Spleen (tissue), 11 donors: ENCODE measurements around the gene TLCD5. TPM values are rescaled to one million over a fixed set of nuclear protein-coding genes. Genes with fewer than 3 reads are reported as not detected.

ENCODE experiments used
- DNase-seq: peaks from one replicate; pipeline ENCODE4 v3.0.0-alpha.2; 2020
- H3K27ac ChIP-seq, 8 donors: fragments of 200-600 bp; sonication (generic) in 7 of 8; 1 replicate in 4 of 8; 2 replicates in 4 of 8; pipeline versions ENCODE4 v1.5.0 to v1.8.0; 2016 to 2021; ENCODE audit warnings: inconsistent platforms in 4 of 8, mild to moderate bottlenecking in 4 of 8, moderate library complexity in 1 of 8
- H3K27me3 ChIP-seq, 7 donors: fragments of 200-600 bp; sonication (generic) in 6 of 7; replicated peaks in 1 of 7; 1 replicate in 4 of 7; 2 replicates in 3 of 7; pipeline versions ENCODE4 v1.5.0 to v1.8.0; 2016 to 2021; ENCODE audit warnings: inconsistent platforms in 3 of 7, mild to moderate bottlenecking in 1 of 7
- H3K36me3 ChIP-seq, 6 donors: fragments of 200-600 bp; sonication (generic) in 5 of 6; 1 replicate in 4 of 6; 2 replicates in 2 of 6; pipeline versions ENCODE4 v1.5.0 to v1.8.0; 2016 to 2021; ENCODE audit warnings: inconsistent platforms in 2 of 6
- H3K4me1 ChIP-seq, 6 donors: fragments of 200-600 bp; sonication (generic) in 5 of 6; 1 replicate in 3 of 6; 2 replicates in 3 of 6; pipeline versions ENCODE4 v1.5.0 to v1.8.0; 2016 to 2021; ENCODE audit warnings: inconsistent platforms in 3 of 6
- H3K4me3 ChIP-seq, 8 donors: fragments of 200-600 bp; sonication (generic) in 7 of 8; 1 replicate in 4 of 8; 2 replicates in 4 of 8; pipeline versions ENCODE4 v1.5.0 to v1.8.0; 2016 to 2021; ENCODE audit warnings: inconsistent platforms in 4 of 8, mild to moderate bottlenecking in 4 of 8, moderate library complexity in 2 of 8
- H3K9me3 ChIP-seq, 8 donors: fragments of 200-600 bp; sonication (generic) in 7 of 8; 1 replicate in 4 of 8; 2 replicates in 4 of 8; pipeline versions ENCODE4 v1.5.0 to v1.8.0; 2016 to 2021; ENCODE audit warnings: inconsistent platforms in 4 of 8
- CTCF ChIP-seq, 11 experiments: fragments of 200-600 bp in 7 of 11; fragments of 450-650 bp in 4 of 11; sonication (generic) in 4 of 11; IDR thresholded peaks in 8 of 11; conservative IDR thresholded peaks in 3 of 11; 1 replicate in 7 of 11; 2 replicates in 4 of 11; pipeline versions ENCODE4 v1.4.0 to v1.8.0; 2016 to 2021; ENCODE audit warnings: antibody characterized with exemption in 11 of 11, inconsistent platforms in 4 of 11, mild to moderate bottlenecking in 1 of 11
- POLR2A ChIP-seq, 3 donors: fragments of 450-650 bp; IDR thresholded peaks; one replicate each; pipeline ENCODE4 v1.5.1; 2017; ENCODE audit warnings: antibody characterized with exemption in 3 of 3, mild to moderate bottlenecking in 1 of 3
- POLR2AphosphoS5 ChIP-seq, 3 donors: sonication (generic); formaldehyde crosslinking; IDR thresholded peaks; one replicate each; pipeline ENCODE4 v1.5.1; 2017; ENCODE audit warnings: antibody characterized with exemption in 3 of 3
- WGBS, 5 donors: extraction: QIAGEN DNeasy Blood & Tissue Kit in 3 of 5; methylation state at CpG; one replicate each; pipeline versions ENCODE4 v1.1.5 to v1.1.7; 2013 to 2018; 5-methylcytosine and 5-hydroxymethylcytosine counted together
- intact Hi-C: fragments of 100-400 bp; cut with DNase I; formaldehyde crosslinking; loops from one replicate; pipeline ENCODE4 v1.15.0; 2023; ENCODE audit warnings: low total_unique reads
- polyA plus RNA-seq, 3 donors: library from polyadenylated mRNA; stranded (reverse); fragments of 200-250 nt; gene quantifications; one replicate each; pipeline ENCODE4 v1.2.1, GENCODE V29; 2013
- total RNA-seq, 7 donors: library from RNA; depleted of rRNA in 3 of 7; stranded (reverse); fragments of >200 nt in 3 of 7; fragmentation: NEBNext Ultra II Directional in 4 of 7; extraction: Animal tissue kit (Norgen Biotek cat#: 25700) in 4 of 7; gene quantifications; one replicate each; pipeline versions ENCODE4 v1.1.0 to v1.2.1, GENCODE V29; 2016 to 2021
- donor health status: healthy with polysubstance abuse.
- donor health status: DM: no; HTN: no; CAD: no; lungs with moderate emphysema.
- donor health status: DM: no; HTN: no; CAD: no.
- donor health status: Bipolar disorder and iron deficiency.
- donor health status: healthy.
- donor health status: DM: no; HTN: no; CAD: no.
- donor health status: DM: yes; HTN: yes; CAD: no.

The TLCD5 gene
- total and polyA plus RNA-seq, 10 donors = 0.93 to 6.6 (median 3.8) TPM

- Histone ChIP-seq H3K36me3 (no peaks in the 10 kb centered on the region), H3K27me3 (peaks cover 0 to 89% (median 5%) of the 10 kb centered on the region in 7 donors), H3K4me1 (peaks cover 9 to 29% (median 19%) of the 10 kb centered on the region in 6 donors), H3K4me3 (no peak overlapping the region), H3K9me3 (no peaks in the 10 kb centered on the region), H3K27ac (no peak overlapping the region)
- no peak for DNase-seq
- intact Hi-C loops = no loop called here
- TF ChIP-seq CTCF (IDR thresholded peaks at IDR 0.05 in 8 of 11, conservative IDR thresholded peaks at IDR 0.05 in 3 of 11) (no peak), POLR2A (IDR thresholded peaks at IDR 0.05) (no peak), POLR2AphosphoS5 (IDR thresholded peaks at IDR 0.05) (no peak)
Observed at GRCh38 chr11:120350637-120351036, 25.5 kb downstream of the TLCD5 start.

GRCh38 chr11:120352405-120352804 lies 27.3 kb downstream of the TLCD5 start:
- H3K4me3 ChIP-seq = no peak overlapping the region
- no peaks in the 10 kb centered on the region for H3K9me3 ChIP-seq
- H3K27ac ChIP-seq = no peak overlapping the region
- DNase-seq = no peak
- H3K27me3 ChIP-seq = peaks cover 0 to 77% (median 0%) of the 10 kb centered on the region in 7 donors
- peaks cover 0 to 20% (median 9%) of the 10 kb centered on the region in 6 donors for H3K4me1 ChIP-seq
- WGBS, 5 donors = 83 to 89% (median 87%) methylated on average over 6 of the region's 6 CpGs
- TF ChIP-seq POLR2A (IDR thresholded peaks at IDR 0.05) (no peak), POLR2AphosphoS5 (IDR thresholded peaks at IDR 0.05) (no peak), CTCF (IDR thresholded peaks at IDR 0.05 in 8 of 11, conservative IDR thresholded peaks at IDR 0.05 in 3 of 11) (no peak)
- H3K36me3 ChIP-seq = no peaks in the 10 kb centered on the region
- intact Hi-C loops = no loop called here

GRCh38 chr11:120354068-120354467 lies 29.0 kb downstream of the TLCD5 start:
- Histone ChIP-seq H3K4me3 (no peak overlapping the region), H3K4me1 (peaks cover 0 to 11% (median 0%) of the 10 kb centered on the region in 6 donors), H3K9me3 (no peaks in the 10 kb centered on the region), H3K27ac (no peak overlapping the region), H3K27me3 (peaks cover 0 to 61% (median 0%) of the 10 kb centered on the region in 7 donors), H3K36me3 (no peaks in the 10 kb centered on the region)
- intact Hi-C loops = no loop called here
- TF ChIP-seq POLR2AphosphoS5 (IDR thresholded peaks at IDR 0.05) (no peak), POLR2A (IDR thresholded peaks at IDR 0.05) (no peak), CTCF (IDR thresholded peaks at IDR 0.05 in 8 of 11, conservative IDR thresholded peaks at IDR 0.05 in 3 of 11) (no peak)
- 63 to 85% (median 80%) methylated on average over 1 of the region's 1 CpG for WGBS, 5 donors
- no peak for DNase-seq

GRCh38 chr11:120354779-120355178 lies 29.7 kb downstream of the TLCD5 start:
- Histone ChIP-seq H3K27ac (no peak overlapping the region), H3K27me3 (peaks cover 0 to 54% (median 0%) of the 10 kb centered on the region in 7 donors), H3K36me3 (no peaks in the 10 kb centered on the region), H3K9me3 (no peaks in the 10 kb centered on the region), H3K4me3 (no peak overlapping the region), H3K4me1 (peaks cover 0 to 11% (median 0%) of the 10 kb centered on the region in 6 donors)
- 74 to 85% (median 82%) methylated on average over 6 of the region's 6 CpGs for WGBS, 5 donors
- intact Hi-C loops = no loop called here
- no peak for DNase-seq
- TF ChIP-seq POLR2A (IDR thresholded peaks at IDR 0.05) (no peak), CTCF (IDR thresholded peaks at IDR 0.05 in 8 of 11, conservative IDR thresholded peaks at IDR 0.05 in 3 of 11) (no peak), POLR2AphosphoS5 (IDR thresholded peaks at IDR 0.05) (no peak)
